Fibroblast of skin of back (primary cell): ENCODE data around the gene RASAL2.
"Not testable (repeated sequence)": the region's sequence is repeated elsewhere in the genome, so short reads cannot be mapped to it uniquely, and the experiment has no call there.

Experiments
- DNase-seq: peaks from one replicate; pipeline ENCODE4 v3.0.0-alpha.2; 2013

The RASAL2 gene

GRCh38 chr1:178237121-178237520, 143.2 kb downstream of the RASAL2 start:
- no peak for DNase-seq

- DNase-seq = peak; percentile 99
These were observed 145.0 kb downstream of the RASAL2 start for GRCh38 chr1:178238722-178239510.

- DNase-seq = peak; percentile 70
These were observed 147.2 kb downstream of the RASAL2 start for GRCh38 chr1:178241057-178241456.

GRCh38 chr1:178241837-178242236, 147.9 kb downstream of the RASAL2 start:
- DNase-seq = no peak

- DNase-seq = no peak
These were observed 149.2 kb downstream of the RASAL2 start for GRCh38 chr1:178243119-178243518.

GRCh38 chr1:178243890-178244289, 150.0 kb downstream of the RASAL2 start:
- no peak for DNase-seq

- not testable (repeated sequence) for DNase-seq
These were observed 154.4 kb downstream of the RASAL2 start for GRCh38 chr1:178248284-178248683.

GRCh38 chr1:178253581-178253980, 159.7 kb downstream of the RASAL2 start:
- DNase-seq = not testable (repeated sequence)

- DNase-seq = no peak
These were observed 160.5 kb downstream of the RASAL2 start for GRCh38 chr1:178254433-178254832.

- DNase-seq = peak; percentile 65
These were observed 164.6 kb downstream of the RASAL2 start for GRCh38 chr1:178258536-178258935.

- DNase-seq = peak; percentile 58
These were observed 168.2 kb downstream of the RASAL2 start for GRCh38 chr1:178262120-178262500.

- DNase-seq = peak; percentile 42
These were observed 169.4 kb downstream of the RASAL2 start for GRCh38 chr1:178263341-178263740.

- DNase-seq = no peak
These were observed 172.2 kb downstream of the RASAL2 start for GRCh38 chr1:178266113-178266512.

GRCh38 chr1:178266619-178267066, 172.7 kb downstream of the RASAL2 start:
- no peak for DNase-seq

GRCh38 chr1:178267646-178268094, 173.8 kb downstream of the RASAL2 start:
- DNase-seq = peak; percentile 70

GRCh38 chr1:178271471-178271870, 177.6 kb downstream of the RASAL2 start:
- no peak for DNase-seq

- DNase-seq = no peak
These were observed 180.0 kb downstream of the RASAL2 start for GRCh38 chr1:178273707-178274410.

GRCh38 chr1:178275049-178275448, 181.1 kb downstream of the RASAL2 start:
- peak; percentile 29 for DNase-seq

GRCh38 chr1:178275553-178275952, 181.6 kb downstream of the RASAL2 start:
- no peak for DNase-seq

GRCh38 chr1:178277793-178278530, 184.1 kb downstream of the RASAL2 start:
- DNase-seq = no peak

- DNase-seq = no peak
These were observed 185.2 kb downstream of the RASAL2 start for GRCh38 chr1:178278916-178279686.

GRCh38 chr1:178282949-178283367, 189.1 kb downstream of the RASAL2 start:
- peak; percentile 57 for DNase-seq
